Stimulated activated effector memory CD8-positive, alpha-beta T cell treated with anti-CD3 and anti-CD28 coated beads, Interleukin-12 subunit alpha, Interleukin-12 subunit beta, amount 100 ng/mL, for 72 hours (primary cell): ENCODE measurements around the gene C2CD5.

Source experiments
- ATAC-seq: fragments of 150-1000 bp; cut with Tn5 transposase; 2 replicates; pipeline ENCODE4 v1.10.0; 2021
- DNase-seq, 2 donors: peaks; one replicate each; pipeline ENCODE4 v3.0.0; 2021 to 2022; ENCODE audit warnings: low spot score in 2 of 2
- H3K27ac Mint-ChIP-seq: one replicate; pipeline ENCODE4 v1.8.0; 2022; ENCODE audit warnings: mild to moderate bottlenecking, mixed read lengths
- H3K36me3 Mint-ChIP-seq: one replicate; pipeline ENCODE4 v1.8.0; 2022; ENCODE audit warnings: mild to moderate bottlenecking, mixed read lengths
- H3K4me1 Mint-ChIP-seq: one replicate; pipeline ENCODE4 v1.8.0; 2022; ENCODE audit warnings: mixed read lengths
- H3K4me3 Mint-ChIP-seq: one replicate; pipeline ENCODE4 v1.8.0; 2022; ENCODE audit warnings: mild to moderate bottlenecking, mixed read lengths
- H3K9me3 Mint-ChIP-seq: one replicate; pipeline ENCODE4 v1.8.0; 2022; ENCODE audit warnings: mixed read lengths

C2CD5 gene

DNA sequence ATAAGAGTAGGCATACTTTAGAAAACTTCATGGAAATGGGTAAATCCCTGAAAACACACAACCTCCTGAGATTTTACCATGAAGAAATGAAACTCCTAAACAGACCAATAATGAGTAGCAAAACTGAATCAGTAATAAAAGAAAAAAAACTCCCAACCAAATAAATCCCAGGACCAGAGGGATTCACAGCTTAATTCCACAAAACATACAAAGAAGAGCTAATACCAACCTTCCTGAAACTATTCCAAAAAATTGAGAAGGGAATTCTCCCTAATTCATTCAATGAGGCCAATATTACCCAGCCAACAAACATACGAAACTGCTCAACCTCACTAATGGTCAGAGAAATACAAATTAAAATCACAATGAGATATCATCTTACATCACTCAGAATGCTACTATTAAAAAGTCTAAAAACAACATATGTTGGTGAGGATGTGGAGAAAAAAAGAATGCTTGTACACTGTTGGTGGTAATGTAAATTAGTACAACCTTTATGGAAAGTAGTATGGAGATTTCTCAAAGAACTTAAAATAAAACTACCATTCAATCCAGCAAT is 112.6 kb downstream of the C2CD5 start:
- no peak overlapping the region for H3K4me3 Mint-ChIP-seq
- DNase-seq = no peak
- H3K9me3 Mint-ChIP-seq = no peaks in the 10 kb centered on the region
- H3K4me1 Mint-ChIP-seq = no peaks in the 10 kb centered on the region
- H3K27ac Mint-ChIP-seq = no peak overlapping the region
- no peak for ATAC-seq
- H3K36me3 Mint-ChIP-seq = no peaks in the 10 kb centered on the region

DNA sequence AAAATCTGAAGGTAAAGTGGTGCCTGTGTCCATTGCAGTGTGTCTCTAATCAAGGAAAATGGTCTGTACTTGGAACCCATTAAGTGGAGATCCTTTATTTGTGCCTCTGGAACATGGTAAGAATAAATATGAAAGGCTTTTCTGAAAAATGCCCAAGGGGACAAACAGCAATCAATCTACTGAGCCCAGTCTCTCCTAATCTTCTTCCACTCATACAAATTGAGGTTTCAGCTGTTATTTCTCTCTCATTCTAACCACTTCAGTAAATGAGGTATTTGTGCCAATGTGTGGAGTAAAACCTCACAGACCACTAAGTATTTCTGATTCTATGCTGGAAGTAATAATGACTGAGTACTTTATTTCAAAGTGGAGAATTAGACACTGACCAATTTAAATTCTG is 127.5 kb downstream of the C2CD5 start:
- H3K27ac Mint-ChIP-seq = no peak overlapping the region
- H3K36me3 Mint-ChIP-seq = no peaks in the 10 kb centered on the region
- ATAC-seq = peak; percentile 58
- no peaks in the 10 kb centered on the region for H3K9me3 Mint-ChIP-seq
- no peak overlapping the region for H3K4me3 Mint-ChIP-seq
- no peak for DNase-seq
- peaks cover 7% of the 10 kb centered on the region for H3K4me1 Mint-ChIP-seq

DNA sequence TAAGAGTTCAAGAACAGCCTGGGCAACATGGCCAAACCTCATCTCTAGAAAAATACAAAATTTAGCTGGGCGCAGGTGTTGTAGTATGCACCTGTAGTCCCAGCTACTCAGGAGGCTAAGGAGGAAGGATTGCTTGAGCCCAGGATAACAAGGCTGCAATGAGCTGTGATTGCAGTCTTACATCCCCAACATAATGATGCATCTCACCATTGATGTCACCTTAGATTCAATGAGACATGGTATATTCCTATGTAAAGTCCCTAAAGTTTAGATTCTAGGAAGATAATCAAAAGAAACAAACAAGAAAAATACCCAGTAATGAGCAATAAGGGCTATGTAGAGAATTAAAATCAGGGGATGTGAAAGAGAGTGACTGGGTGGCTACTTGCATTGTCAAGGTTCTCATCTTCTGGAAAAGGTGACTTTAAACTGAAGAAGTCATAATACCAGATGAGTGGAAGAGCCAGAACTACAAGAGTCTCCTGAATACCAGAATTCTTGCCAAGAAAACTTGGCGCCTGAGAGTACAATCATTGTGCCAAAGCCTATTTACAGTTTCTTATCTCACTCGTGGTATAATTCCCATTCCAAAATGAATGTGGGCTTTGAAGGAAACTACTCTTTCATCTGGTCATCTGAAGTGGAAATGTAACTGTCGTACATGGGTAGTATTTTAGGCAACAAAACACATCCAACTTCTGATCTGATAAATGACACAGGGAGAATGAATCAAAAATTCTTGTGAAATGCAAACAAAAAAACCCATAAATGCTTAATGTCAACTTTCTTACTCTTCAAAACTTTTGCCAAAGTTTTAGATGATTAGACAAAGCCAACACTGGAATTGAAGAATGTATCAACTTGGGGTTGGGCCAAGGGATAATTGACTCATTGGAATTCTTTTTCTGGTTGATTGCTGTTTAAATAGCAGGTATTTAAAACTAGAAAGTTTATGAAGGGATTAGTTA is 128.7 kb downstream of the C2CD5 start:
- no peaks in the 10 kb centered on the region for H3K9me3 Mint-ChIP-seq
- peak overlapping the region; percentile 12 for H3K27ac Mint-ChIP-seq
- ATAC-seq (peak; percentile 64), DNase-seq (no peak)
- peak overlapping the region; percentile 14 for H3K4me3 Mint-ChIP-seq
- H3K36me3 Mint-ChIP-seq = no peaks in the 10 kb centered on the region
- H3K4me1 Mint-ChIP-seq = peaks cover 16% of the 10 kb centered on the region

DNA sequence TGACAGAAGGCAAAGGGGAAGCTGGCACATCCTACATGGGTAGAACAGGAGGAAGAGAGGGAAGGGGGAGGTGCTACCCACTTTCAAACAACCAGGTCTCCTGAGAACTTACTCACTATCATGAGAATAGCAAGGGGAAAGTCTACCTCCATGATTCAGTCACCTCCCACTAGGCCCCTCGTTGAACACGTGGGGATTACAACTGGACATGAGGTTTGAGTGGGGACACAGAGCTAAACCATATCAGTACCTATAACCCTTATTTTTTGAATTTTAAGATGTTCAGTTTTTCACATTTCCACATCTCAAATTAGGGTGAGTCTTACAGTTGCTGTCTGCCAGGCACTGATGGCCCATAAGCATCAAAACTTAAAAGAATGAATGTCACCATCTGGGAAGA is 129.6 kb downstream of the C2CD5 start:
- Mint-ChIP-seq H3K9me3 (no peaks in the 10 kb centered on the region), H3K4me1 (peaks cover 22% of the 10 kb centered on the region), H3K4me3 (no peak overlapping the region), H3K27ac (peak overlapping the region; percentile 12), H3K36me3 (peaks cover 3% of the 10 kb centered on the region)
- ATAC-seq (no peak), DNase-seq (no peak)

DNA sequence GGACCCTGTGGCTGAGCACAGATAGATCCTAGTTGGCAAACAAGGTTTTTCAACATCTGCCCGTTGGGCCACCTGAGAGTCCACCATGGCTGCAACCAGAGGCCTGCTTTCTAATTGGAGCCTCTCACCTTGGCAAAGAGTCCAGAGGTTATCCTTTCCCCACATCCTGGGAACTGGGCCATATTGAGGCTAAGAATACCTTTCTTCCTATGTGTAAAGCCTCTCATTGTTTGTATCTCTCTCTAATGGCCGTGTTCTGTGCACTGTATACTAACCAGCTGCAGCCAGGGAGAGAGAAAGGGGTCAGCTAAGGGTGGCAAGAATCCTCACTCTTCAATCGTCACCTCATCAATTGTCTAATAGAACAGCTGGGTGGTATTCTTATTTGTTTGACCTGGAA is 130.8 kb downstream of the C2CD5 start:
- Mint-ChIP-seq H3K9me3 (no peaks in the 10 kb centered on the region), H3K27ac (no peak overlapping the region), H3K4me3 (no peak overlapping the region), H3K4me1 (peaks cover 34% of the 10 kb centered on the region), H3K36me3 (peaks cover 7% of the 10 kb centered on the region)
- no peak for ATAC-seq
- no peak for DNase-seq

DNA sequence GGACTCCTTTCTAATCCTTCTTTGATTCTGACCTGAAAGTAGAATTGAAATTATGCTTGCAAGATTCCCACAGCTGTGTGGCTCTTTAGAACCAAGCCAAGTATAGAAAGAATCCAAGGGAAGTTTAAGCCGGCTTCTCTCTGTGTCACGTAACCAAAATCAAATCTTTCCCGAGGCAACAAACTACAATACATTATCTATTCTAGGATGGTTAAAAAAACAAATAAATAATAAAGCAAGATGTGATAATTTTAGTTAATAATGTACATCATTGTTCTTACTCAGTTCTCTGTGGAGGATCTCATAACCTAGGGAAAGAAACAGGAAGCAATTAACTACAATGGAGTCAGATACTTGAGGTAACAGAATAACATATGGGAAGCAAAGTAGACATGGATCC is 131.8 kb downstream of the C2CD5 start:
- Mint-ChIP-seq H3K4me1 (peaks cover 36% of the 10 kb centered on the region), H3K36me3 (peaks cover 7% of the 10 kb centered on the region), H3K27ac (no peak overlapping the region), H3K4me3 (no peak overlapping the region), H3K9me3 (no peaks in the 10 kb centered on the region)
- DNase-seq (no peak), ATAC-seq (no peak)

DNA sequence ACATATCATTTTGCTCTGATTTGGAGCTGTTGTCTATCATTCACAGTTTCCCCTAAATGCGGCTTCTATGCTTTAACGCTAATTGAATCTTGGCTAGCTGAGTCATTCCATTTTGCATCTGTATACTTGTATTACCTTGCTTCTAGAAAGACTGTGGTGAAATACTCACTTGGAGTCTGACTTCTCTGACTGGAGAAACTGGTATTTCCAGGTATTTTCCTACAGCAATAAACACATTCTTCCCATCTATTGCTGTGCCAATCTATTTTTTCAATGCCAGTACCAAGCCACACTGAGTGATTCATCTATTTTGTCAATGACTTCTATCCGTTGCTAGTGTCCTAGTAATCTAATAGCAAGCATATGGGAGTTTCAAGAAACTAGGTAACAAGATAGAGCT is 133.9 kb downstream of the C2CD5 start:
- Mint-ChIP-seq H3K9me3 (no peaks in the 10 kb centered on the region), H3K4me1 (peaks cover 35% of the 10 kb centered on the region), H3K4me3 (peak overlapping the region; percentile 80), H3K36me3 (peaks cover 7% of the 10 kb centered on the region), H3K27ac (peak overlapping the region; percentile 87)
- peak; percentile 64 for ATAC-seq
- DNase-seq = no peak

DNA sequence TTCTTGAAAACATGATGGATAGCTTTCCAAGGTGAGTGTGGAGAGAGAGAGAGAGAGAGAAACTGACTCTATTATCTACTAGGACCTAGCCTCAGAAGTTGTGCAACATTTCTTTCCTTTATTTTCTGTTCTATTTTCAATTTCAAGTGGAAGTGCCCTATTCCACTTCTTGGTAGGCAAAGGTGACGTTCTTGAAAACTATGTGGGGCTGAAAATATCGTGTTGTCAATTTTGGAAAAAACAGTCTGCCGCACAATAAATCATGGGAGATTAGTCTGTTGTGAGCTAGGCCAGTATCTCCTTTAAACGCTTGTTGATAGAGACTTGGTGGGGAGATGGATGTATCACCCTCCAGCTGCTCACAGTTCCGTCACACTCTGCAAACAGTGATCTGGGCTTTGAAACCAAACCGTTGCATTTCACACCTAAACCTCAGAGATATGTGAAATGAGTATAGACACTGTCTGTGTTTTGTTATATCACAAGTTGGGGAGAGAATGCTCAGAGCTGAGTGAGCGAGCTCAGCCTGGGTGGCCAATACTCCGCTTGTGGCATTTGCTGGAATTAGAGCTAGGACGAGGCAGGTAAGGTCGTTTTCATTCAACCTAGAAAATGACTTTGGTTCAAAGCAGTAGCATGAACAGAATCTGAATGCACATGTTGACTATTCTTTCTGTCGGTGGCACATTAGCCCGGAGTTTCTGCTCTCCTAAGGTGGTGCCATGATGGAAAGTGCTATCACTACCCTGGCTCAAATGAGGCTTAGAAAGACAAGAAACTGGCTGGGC is 134.8 kb downstream of the C2CD5 start:
- Mint-ChIP-seq H3K36me3 (peaks cover 7% of the 10 kb centered on the region), H3K9me3 (no peaks in the 10 kb centered on the region), H3K27ac (peak overlapping the region; percentile 87), H3K4me1 (peaks cover 32% of the 10 kb centered on the region), H3K4me3 (peak overlapping the region; percentile 80)
- ATAC-seq (peak; percentile 97), DNase-seq (peak; percentile 46 to 81)

DNA sequence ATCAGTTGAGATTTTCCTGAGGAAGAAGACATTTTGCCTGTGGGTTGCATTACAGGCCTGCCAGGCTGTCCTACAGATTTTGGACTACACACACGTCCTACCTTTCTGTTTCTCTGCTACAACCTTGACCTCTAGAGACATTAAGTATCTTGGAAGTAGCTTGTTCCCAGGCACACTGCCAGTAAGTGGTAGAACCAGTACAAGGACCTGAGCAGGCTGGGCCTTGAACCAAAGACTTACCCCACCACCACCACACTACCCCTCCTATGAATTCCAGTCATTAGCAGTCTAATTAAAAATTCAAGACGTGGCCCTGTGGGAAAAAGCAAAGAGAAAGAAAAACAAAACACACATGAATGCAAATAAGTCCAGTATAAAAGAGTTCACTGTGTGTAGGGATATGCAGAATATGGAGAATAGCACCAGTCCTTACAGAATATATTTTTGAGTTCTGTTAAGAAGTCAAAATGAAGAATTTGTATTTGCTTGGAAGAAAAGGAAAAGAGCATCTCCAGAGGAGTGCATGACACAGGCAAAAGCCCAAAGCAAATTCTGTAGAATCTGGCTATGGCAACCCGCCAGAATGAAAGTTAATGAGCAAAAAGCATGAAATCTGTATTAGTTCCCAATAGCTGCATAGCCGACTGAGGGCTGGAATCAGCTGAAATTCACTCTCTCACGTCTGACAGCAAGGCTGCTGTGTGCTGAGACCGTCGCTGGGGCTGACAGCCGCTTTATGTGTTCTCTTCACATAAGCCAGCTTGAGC is 135.5 kb downstream of the C2CD5 start:
- Mint-ChIP-seq H3K9me3 (no peaks in the 10 kb centered on the region), H3K4me1 (peaks cover 32% of the 10 kb centered on the region), H3K4me3 (peak overlapping the region; percentile 80), H3K36me3 (peaks cover 7% of the 10 kb centered on the region), H3K27ac (peak overlapping the region; percentile 87)
- DNase-seq (peak in 1 of 2 donors; percentile 58), ATAC-seq (peak; percentile 4)

DNA sequence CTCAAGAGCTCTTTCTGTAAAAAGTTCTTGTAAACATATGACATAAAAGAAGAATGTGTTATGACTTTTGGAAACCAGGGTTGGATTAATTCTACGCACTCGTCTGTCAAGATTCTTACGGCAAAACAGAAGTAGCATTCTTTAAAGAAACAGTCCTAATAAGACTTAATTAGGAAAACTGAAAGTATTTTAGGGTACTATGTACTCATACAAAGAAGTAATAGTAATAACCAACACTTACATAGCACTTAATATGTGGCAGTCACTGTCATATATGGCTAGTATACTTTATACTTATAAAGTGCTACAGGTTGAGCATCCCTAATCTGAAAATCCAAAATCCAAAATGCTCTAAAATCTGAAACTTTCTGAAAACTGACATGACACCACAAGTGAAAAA is 136.9 kb downstream of the C2CD5 start:
- Mint-ChIP-seq H3K36me3 (peaks cover 7% of the 10 kb centered on the region), H3K4me1 (peaks cover 32% of the 10 kb centered on the region), H3K27ac (no peak overlapping the region), H3K4me3 (peak overlapping the region; percentile 13), H3K9me3 (no peaks in the 10 kb centered on the region)
- ATAC-seq (peak; percentile 33), DNase-seq (no peak)

DNA sequence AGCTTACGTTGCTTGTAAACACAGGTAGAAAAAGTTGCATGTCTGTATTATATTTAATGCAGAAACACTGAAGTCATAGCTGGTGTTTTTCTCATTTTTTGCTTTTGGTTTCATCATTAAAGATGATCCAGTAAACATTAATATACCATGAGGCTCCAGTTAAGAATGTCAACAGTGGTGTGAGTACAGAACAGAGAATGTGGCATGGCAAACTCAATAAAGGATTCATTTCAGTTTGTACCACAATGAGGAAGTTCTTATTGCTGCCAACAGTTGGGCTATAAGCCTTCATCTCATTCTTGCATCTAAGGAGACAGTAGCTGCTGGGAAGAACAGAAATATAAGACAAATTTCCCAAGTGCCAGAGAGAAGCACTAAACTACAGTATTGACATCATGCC is 137.7 kb downstream of the C2CD5 start:
- H3K36me3 Mint-ChIP-seq = peaks cover 7% of the 10 kb centered on the region
- H3K9me3 Mint-ChIP-seq = no peaks in the 10 kb centered on the region
- H3K4me3 Mint-ChIP-seq = no peak overlapping the region
- DNase-seq = no peak
- no peak for ATAC-seq
- H3K27ac Mint-ChIP-seq = no peak overlapping the region
- peaks cover 32% of the 10 kb centered on the region for H3K4me1 Mint-ChIP-seq

DNA sequence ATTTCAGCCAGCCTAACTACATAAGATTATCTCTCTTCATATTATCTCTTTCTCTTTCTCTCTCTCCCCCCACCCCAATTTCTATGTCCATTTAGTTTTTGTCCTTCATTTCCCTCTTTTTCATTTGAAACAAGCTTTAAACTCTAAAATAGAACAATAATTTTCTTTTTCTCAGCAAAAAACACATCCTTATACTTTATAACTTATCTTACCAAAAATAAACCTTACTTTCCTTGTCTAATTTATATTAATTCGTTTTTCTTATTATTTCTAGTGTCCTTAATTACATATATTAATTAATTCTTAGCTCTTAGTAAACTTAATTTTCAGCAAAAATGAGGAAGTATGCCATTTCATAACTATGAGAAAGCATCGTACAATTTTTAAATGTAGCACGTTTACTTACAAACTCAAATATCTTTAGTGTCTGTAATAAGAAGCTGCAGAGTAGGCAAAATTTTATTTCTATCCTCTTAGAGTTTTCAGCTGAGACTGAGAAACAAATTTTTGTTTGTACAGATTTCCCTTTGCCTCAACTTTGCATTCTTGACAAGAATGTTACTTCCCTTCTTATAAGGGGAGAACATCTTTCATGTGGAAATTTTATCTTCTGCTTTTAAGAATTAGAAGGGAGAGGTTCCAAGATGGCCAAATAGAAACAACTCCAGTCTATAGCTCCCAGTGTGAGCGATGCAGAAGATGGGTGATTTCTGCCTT is 144.7 kb downstream of the C2CD5 start:
- Mint-ChIP-seq H3K4me1 (peaks cover 28% of the 10 kb centered on the region), H3K4me3 (no peak overlapping the region), H3K27ac (no peak overlapping the region), H3K36me3 (no peaks in the 10 kb centered on the region), H3K9me3 (peaks cover 3% of the 10 kb centered on the region)
- DNase-seq (no peak), ATAC-seq (no peak)
